Measurements from ENCODE around the gene HMGCS1. TPM values are rescaled to one million over a fixed set of nuclear protein-coding genes. Genes with fewer than 3 reads are reported as not detected.
A peak's percentile ranks its signal among the peaks of the same experiment; 100 is the strongest.

Gene HMGCS1
- total and polyA plus RNA-seq, 2 of the 13 experiments (the other 11 are each of a cell fraction or from before 2014, with no cell fraction given): 56.8 to 318 TPM

DNA sequence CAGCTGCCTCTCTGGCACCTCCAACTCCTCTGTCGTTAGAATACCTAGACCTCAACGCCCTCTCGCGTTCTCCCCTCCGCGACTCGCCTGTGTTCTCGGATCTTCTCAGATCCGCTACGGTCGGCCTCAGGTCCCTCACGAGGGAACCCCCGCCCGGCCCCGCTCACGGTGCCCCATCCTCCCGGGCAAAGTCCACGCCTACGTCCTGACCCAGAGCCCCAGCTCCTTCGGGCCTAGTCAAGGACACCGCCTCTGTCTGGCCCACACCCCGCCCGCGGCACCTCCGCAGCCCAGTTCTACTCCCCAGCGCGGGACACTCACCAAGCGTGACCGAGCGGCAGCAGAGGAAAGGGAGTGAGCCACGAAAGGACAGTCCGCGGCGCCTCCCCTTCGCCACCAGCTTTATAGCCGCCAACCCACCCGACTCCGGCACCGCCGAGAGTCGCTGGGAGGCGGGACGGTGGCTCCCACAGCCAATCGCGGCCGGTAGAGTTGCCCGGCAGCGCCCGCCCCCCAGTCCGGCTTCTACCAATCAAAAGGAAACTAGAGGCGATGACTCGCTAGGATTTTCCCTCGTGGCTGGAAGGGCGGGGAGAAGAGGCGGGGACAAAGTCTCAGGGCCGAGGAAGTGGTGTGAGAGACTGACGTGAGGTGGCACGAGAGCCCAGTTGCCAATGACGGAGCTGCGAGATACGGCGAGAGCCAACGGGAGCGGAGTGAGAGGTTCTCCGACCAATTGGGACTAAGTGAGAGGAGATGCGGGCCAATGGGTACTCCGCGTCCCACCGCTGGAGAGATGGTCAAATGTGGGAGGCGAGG is at the start of gene HMGCS1 (continued):
- TF ChIP-seq, protein P1, sequence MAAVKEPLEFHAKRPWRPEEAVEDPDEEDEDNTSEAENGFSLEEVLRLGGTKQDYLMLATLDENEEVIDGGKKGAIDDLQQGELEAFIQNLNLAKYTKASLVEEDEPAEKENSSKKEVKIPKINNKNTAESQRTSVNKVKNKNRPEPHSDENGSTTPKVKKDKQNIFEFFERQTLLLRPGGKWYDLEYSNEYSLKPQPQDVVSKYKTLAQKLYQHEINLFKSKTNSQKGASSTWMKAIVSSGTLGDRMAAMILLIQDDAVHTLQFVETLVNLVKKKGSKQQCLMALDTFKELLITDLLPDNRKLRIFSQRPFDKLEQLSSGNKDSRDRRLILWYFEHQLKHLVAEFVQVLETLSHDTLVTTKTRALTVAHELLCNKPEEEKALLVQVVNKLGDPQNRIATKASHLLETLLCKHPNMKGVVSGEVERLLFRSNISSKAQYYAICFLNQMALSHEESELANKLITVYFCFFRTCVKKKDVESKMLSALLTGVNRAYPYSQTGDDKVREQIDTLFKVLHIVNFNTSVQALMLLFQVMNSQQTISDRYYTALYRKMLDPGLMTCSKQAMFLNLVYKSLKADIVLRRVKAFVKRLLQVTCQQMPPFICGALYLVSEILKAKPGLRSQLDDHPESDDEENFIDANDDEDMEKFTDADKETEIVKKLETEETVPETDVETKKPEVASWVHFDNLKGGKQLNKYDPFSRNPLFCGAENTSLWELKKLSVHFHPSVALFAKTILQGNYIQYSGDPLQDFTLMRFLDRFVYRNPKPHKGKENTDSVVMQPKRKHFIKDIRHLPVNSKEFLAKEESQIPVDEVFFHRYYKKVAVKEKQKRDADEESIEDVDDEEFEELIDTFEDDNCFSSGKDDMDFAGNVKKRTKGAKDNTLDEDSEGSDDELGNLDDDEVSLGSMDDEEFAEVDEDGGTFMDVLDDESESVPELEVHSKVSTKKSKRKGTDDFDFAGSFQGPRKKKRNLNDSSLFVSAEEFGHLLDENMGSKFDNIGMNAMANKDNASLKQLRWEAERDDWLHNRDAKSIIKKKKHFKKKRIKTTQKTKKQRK (IDR thresholded peaks at IDR 0.05; ENCODE audit: low read length): peak; percentile 46
- TF ChIP-seq ZBTB3 (CRISPR knock-in tag; IDR thresholded peaks at IDR 0.05; ENCODE audit: borderline replicate concordance, low read depth): no peak
- TF ChIP-seq CAMTA2 (CRISPR knock-in tag; IDR thresholded peaks at IDR 0.05; ENCODE audit: borderline replicate concordance): peak; percentile 72; the same call in 1 of the 2 replicates
- TF ChIP-seq ZFP62 (CRISPR knock-in tag; IDR thresholded peaks at IDR 0.05): no peak
- TF ChIP-seq, protein P2, sequence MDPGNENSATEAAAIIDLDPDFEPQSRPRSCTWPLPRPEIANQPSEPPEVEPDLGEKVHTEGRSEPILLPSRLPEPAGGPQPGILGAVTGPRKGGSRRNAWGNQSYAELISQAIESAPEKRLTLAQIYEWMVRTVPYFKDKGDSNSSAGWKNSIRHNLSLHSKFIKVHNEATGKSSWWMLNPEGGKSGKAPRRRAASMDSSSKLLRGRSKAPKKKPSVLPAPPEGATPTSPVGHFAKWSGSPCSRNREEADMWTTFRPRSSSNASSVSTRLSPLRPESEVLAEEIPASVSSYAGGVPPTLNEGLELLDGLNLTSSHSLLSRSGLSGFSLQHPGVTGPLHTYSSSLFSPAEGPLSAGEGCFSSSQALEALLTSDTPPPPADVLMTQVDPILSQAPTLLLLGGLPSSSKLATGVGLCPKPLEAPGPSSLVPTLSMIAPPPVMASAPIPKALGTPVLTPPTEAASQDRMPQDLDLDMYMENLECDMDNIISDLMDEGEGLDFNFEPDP (CRISPR knock-in tag; conservative IDR thresholded peaks at IDR 0.05): no peak
- TF ChIP-seq HNF4G (IDR thresholded peaks at IDR 0.05; ENCODE audit: borderline replicate concordance, low read depth, low read length): peak; percentile 82
- peak; percentile 89 for TF ChIP-seq HNF4G (CRISPR knock-in tag; IDR thresholded peaks at IDR 0.05; ENCODE audit: borderline replicate concordance, low read depth)
- TF ChIP-seq SIN3A (IDR thresholded peaks at IDR 0.05; ENCODE audit: borderline replicate concordance, low read depth, low read length): peak; percentile 99
- TF ChIP-seq, protein P3, sequence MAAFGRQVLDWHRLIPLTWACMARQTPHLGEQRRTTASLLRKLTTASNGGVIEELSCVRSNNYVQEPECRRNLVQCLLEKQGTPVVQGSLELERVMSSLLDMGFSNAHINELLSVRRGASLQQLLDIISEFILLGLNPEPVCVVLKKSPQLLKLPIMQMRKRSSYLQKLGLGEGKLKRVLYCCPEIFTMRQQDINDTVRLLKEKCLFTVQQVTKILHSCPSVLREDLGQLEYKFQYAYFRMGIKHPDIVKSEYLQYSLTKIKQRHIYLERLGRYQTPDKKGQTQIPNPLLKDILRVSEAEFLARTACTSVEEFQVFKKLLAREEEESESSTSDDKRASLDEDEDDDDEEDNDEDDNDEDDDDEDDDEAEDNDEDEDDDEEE (CRISPR knock-in tag; IDR thresholded peaks at IDR 0.05): 0 out of 2 replicates have a peak, but pooled peaks have one; percentile 74
- peak; percentile 64; the same call in 1 of the 2 replicates for TF ChIP-seq ZNF343 (CRISPR knock-in tag; IDR thresholded peaks at IDR 0.05)
- TF ChIP-seq ZNF263 (CRISPR knock-in tag; IDR thresholded peaks at IDR 0.05): no peak
- TF ChIP-seq, protein P4, sequence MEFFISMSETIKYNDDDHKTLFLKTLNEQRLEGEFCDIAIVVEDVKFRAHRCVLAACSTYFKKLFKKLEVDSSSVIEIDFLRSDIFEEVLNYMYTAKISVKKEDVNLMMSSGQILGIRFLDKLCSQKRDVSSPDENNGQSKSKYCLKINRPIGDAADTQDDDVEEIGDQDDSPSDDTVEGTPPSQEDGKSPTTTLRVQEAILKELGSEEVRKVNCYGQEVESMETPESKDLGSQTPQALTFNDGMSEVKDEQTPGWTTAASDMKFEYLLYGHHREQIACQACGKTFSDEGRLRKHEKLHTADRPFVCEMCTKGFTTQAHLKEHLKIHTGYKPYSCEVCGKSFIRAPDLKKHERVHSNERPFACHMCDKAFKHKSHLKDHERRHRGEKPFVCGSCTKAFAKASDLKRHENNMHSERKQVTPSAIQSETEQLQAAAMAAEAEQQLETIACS (CRISPR knock-in tag; IDR thresholded peaks at IDR 0.05): no peak
- TF ChIP-seq ONECUT2 (CRISPR knock-in tag; IDR thresholded peaks at IDR 0.05): no peak
- TF ChIP-seq ZNF564 (CRISPR knock-in tag; IDR thresholded peaks at IDR 0.05): no peak
- TF ChIP-seq RBM22 (optimal IDR thresholded peaks at IDR 0.05; ENCODE audit: low read length): no peak
- no peak for TF ChIP-seq ZBTB8A (CRISPR knock-in tag; IDR thresholded peaks at IDR 0.05; ENCODE audit: borderline replicate concordance, low read depth)
- TF ChIP-seq ZFYVE20 (CRISPR knock-in tag; IDR thresholded peaks at IDR 0.05; ENCODE audit: borderline replicate concordance, low read depth): peak; percentile 80; the same call in 1 of the 2 replicates
- TF ChIP-seq, protein P5, sequence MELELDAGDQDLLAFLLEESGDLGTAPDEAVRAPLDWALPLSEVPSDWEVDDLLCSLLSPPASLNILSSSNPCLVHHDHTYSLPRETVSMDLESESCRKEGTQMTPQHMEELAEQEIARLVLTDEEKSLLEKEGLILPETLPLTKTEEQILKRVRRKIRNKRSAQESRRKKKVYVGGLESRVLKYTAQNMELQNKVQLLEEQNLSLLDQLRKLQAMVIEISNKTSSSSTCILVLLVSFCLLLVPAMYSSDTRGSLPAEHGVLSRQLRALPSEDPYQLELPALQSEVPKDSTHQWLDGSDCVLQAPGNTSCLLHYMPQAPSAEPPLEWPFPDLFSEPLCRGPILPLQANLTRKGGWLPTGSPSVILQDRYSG (CRISPR knock-in tag; IDR thresholded peaks at IDR 0.05): no peak
- TF ChIP-seq MAZ (IDR thresholded peaks at IDR 0.05; ENCODE audit: borderline replicate concordance, low read depth, low read length): peak; percentile 30; the same call in 1 of the 2 replicates
- peak; percentile 87 for TF ChIP-seq MAZ (CRISPR knock-in tag; IDR thresholded peaks at IDR 0.05; ENCODE audit: low read depth)
